HEK293 (cell line): ENCODE data around the gene OR4D10.
"Not testable (repeated sequence)": the region's sequence is repeated elsewhere in the genome, so short reads cannot be mapped to it uniquely, and the experiment has no call there.

Experiments
- CTCF ChIA-PET: fragments of 350-600 bp; formaldehyde crosslinking; extraction: SDS; loops from one replicate; lab custom pipeline; 2021; ENCODE audit warnings: antibody characterized with exemption; lab: Yijun Ruan, JAX
- POLR2A ChIA-PET: fragments of 300-600 bp; formaldehyde crosslinking; extraction: SDS; loops from one replicate; lab custom pipeline; 2020; ENCODE audit warnings: antibody characterized with exemption, inconsistent platforms; lab: Yijun Ruan, JAX
- H3K27ac ChIP-seq: fragments of 200-500 bp; sonication (Bioruptor generic); 2 replicates; pipeline ENCODE4 v1.5.1; 2014; ENCODE audit warnings: low read depth, low read length, control low read depth, inconsistent platforms; ENCODE audit errors: extremely low read depth
- H3K36me3 ChIP-seq, 2 experiments: fragments of 200-500 bp in 1 of 2; sonication (Bioruptor generic) in 1 of 2; 1 replicate in 1 of 2; 2 replicates in 1 of 2; pipeline ENCODE4 v1.5.1; 2014 to 2017; ENCODE audit warnings: inconsistent platforms in 2 of 2, low read length in 2 of 2; ENCODE audit not compliant: control insufficient read depth in 2 of 2, insufficient read depth in 1 of 2
- H3K4me1 ChIP-seq: fragments of 200-500 bp; sonication (Bioruptor generic); 2 replicates; pipeline ENCODE4 v1.5.1; 2014; ENCODE audit warnings: mild to moderate bottlenecking, low read length, inconsistent platforms; ENCODE audit not compliant: control insufficient read depth, insufficient read depth
- H3K4me3 ChIP-seq: 2 replicates; pipeline ENCODE4 v1.5.1; 2011; ENCODE audit warnings: low read depth, mild to moderate bottlenecking, control low read depth, low read length, moderate library complexity
- H3K9me3 ChIP-seq: fragments of 200-500 bp; sonication (Bioruptor generic); 2 replicates; pipeline ENCODE4 v1.5.1; 2014; ENCODE audit warnings: low read depth, low read length, inconsistent platforms; ENCODE audit not compliant: control insufficient read depth, insufficient read depth
- GLIS2 ChIP-seq: fragments of 450-650 bp; formaldehyde crosslinking; IDR thresholded peaks from 2 replicates; pipeline ENCODE4 v1.5.1; 2016; ENCODE audit warnings: missing biosample characterization, missing genetic modification characterization
- KLF1 ChIP-seq: fragments of 450-650 bp; formaldehyde crosslinking; IDR thresholded peaks from 2 replicates; pipeline ENCODE4 v1.5.1; 2016; ENCODE audit warnings: missing biosample characterization, missing genetic modification characterization
- MEIS1 ChIP-seq: sonication (generic); formaldehyde crosslinking; IDR thresholded peaks from 2 replicates; pipeline ENCODE4 v1.8.1; 2022; ENCODE audit warnings: missing genetic modification reagents, mild to moderate bottlenecking, borderline replicate concordance
- PRDM1 ChIP-seq: fragments of 450-650 bp; formaldehyde crosslinking; IDR thresholded peaks from 2 replicates; pipeline ENCODE4; 2016; ENCODE audit warnings: missing biosample characterization, missing genetic modification characterization
- TCF7L2 ChIP-seq: IDR thresholded peaks from 2 replicates; pipeline ENCODE4 v1.6.1; 2011; ENCODE audit warnings: low read depth, mild to moderate bottlenecking, inconsistent platforms, low read length, moderate library complexity, borderline replicate concordance
- WT1 ChIP-seq: fragments of 450-650 bp; formaldehyde crosslinking; IDR thresholded peaks from 2 replicates; pipeline ENCODE4 v1.5.1; 2016; ENCODE audit warnings: missing biosample characterization, missing genetic modification characterization
- YY2 ChIP-seq: fragments of 450-650 bp; formaldehyde crosslinking; IDR thresholded peaks from 2 replicates; pipeline ENCODE4 v1.5.1; 2016; ENCODE audit warnings: missing biosample characterization, missing genetic modification characterization
- ZBTB17 ChIP-seq: fragments of 450-650 bp; formaldehyde crosslinking; IDR thresholded peaks from 2 replicates; pipeline ENCODE4 v1.5.1; 2016; ENCODE audit warnings: missing biosample characterization, missing genetic modification characterization
- ZNF2 ChIP-seq: fragments of 450-650 bp; formaldehyde crosslinking; IDR thresholded peaks from 2 replicates; pipeline ENCODE4 v1.5.1; 2016; ENCODE audit warnings: missing biosample characterization, missing genetic modification characterization
- ZNF416 ChIP-seq: fragments of 450-650 bp; formaldehyde crosslinking; IDR thresholded peaks from 2 replicates; pipeline ENCODE4 v1.5.1; 2016; ENCODE audit warnings: missing biosample characterization, missing genetic modification characterization
- ZNF544 ChIP-seq: fragments of 450-650 bp; formaldehyde crosslinking; IDR thresholded peaks from 2 replicates; pipeline ENCODE4 v1.5.0; 2017; ENCODE audit warnings: missing biosample characterization, missing genetic modification characterization
- ZNF660 ChIP-seq: fragments of 450-650 bp; IDR thresholded peaks from 2 replicates; pipeline ENCODE4 v1.5.1; 2018; ENCODE audit warnings: missing biosample characterization, mild to moderate bottlenecking, missing genetic modification characterization
- ZNF707 ChIP-seq: fragments of 450-650 bp; formaldehyde crosslinking; IDR thresholded peaks from 2 replicates; pipeline ENCODE4 v1.5.1; 2016; ENCODE audit warnings: missing biosample characterization, missing genetic modification characterization
- ZSCAN16 ChIP-seq: fragments of 450-650 bp; formaldehyde crosslinking; IDR thresholded peaks from 2 replicates; pipeline ENCODE4 v1.5.1; 2016; ENCODE audit warnings: missing biosample characterization, missing genetic modification characterization
- TF ChIP-seq, protein P1 (sequence below): fragments of 450-650 bp; formaldehyde crosslinking; IDR thresholded peaks from 2 replicates; pipeline ENCODE4 v1.5.1; 2017; ENCODE audit warnings: missing biosample characterization, missing genetic modification characterization
- TF ChIP-seq, protein P2 (sequence below): fragments of 450-650 bp; formaldehyde crosslinking; IDR thresholded peaks from 2 replicates; pipeline ENCODE4 v1.5.0; 2017; ENCODE audit warnings: missing biosample characterization, missing genetic modification characterization, borderline replicate concordance
- TF ChIP-seq, protein P3 (sequence below): fragments of 450-650 bp; formaldehyde crosslinking; IDR thresholded peaks from 2 replicates; pipeline ENCODE4 v1.5.1; 2016; ENCODE audit warnings: missing biosample characterization, missing genetic modification characterization
- TF ChIP-seq, protein P4 (sequence below): fragments of 450-650 bp; formaldehyde crosslinking; IDR thresholded peaks from 2 replicates; pipeline ENCODE4 v1.5.1; 2016; ENCODE audit warnings: missing biosample characterization, missing genetic modification characterization, low read depth

Gene OR4D10

DNA sequence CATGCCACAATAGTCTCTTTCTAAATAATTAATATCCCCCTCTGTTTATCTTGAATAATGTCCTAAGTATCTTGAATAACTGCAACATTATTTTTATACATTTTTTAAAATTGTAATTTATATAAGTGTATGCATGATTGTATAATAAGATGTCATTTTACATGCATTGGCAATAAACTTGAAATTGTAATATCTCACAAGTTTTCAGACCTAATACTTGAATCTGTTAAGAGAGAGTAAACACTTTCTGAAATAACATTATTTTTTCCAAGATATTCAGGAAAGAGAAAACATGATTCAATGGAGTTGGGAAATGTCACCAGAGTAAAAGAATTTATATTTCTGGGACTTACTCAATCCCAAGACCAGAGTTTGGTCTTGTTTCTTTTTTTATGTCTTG lies 30.2 kb downstream of the OR4D10 start, which contains the start of gene OR4D11:
Gene OR4D11 (plus strand): TSS at position 301 of the 400 bp plus-strand sequence. CDS start 0 bp downstream, at position 301.
- CTCF ChIA-PET, result no interaction called here
- no peak within 1 kb of the TSS for H3K27ac ChIP-seq
- no peaks in the 10 kb centered on the region for H3K4me1 ChIP-seq
- H3K4me3 ChIP-seq, result no peak within 1 kb of the TSS
- TF ChIP-seq ZNF544 (no peak), WT1 (no peak), ZNF660 (tag by site-specific recombination) (no peak), ZSCAN16 (tag by site-specific recombination) (no peak), TCF7L2 (no peak), MEIS1 (CRISPR knock-in tag) (no peak)
- TF ChIP-seq, protein P1, sequence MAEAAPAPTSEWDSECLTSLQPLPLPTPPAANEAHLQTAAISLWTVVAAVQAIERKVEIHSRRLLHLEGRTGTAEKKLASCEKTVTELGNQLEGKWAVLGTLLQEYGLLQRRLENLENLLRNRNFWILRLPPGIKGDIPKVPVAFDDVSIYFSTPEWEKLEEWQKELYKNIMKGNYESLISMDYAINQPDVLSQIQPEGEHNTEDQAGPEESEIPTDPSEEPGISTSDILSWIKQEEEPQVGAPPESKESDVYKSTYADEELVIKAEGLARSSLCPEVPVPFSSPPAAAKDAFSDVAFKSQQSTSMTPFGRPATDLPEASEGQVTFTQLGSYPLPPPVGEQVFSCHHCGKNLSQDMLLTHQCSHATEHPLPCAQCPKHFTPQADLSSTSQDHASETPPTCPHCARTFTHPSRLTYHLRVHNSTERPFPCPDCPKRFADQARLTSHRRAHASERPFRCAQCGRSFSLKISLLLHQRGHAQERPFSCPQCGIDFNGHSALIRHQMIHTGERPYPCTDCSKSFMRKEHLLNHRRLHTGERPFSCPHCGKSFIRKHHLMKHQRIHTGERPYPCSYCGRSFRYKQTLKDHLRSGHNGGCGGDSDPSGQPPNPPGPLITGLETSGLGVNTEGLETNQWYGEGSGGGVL, result no peak
- TF ChIP-seq, protein P2, sequence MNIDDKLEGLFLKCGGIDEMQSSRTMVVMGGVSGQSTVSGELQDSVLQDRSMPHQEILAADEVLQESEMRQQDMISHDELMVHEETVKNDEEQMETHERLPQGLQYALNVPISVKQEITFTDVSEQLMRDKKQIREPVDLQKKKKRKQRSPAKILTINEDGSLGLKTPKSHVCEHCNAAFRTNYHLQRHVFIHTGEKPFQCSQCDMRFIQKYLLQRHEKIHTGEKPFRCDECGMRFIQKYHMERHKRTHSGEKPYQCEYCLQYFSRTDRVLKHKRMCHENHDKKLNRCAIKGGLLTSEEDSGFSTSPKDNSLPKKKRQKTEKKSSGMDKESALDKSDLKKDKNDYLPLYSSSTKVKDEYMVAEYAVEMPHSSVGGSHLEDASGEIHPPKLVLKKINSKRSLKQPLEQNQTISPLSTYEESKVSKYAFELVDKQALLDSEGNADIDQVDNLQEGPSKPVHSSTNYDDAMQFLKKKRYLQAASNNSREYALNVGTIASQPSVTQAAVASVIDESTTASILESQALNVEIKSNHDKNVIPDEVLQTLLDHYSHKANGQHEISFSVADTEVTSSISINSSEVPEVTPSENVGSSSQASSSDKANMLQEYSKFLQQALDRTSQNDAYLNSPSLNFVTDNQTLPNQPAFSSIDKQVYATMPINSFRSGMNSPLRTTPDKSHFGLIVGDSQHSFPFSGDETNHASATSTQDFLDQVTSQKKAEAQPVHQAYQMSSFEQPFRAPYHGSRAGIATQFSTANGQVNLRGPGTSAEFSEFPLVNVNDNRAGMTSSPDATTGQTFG (tag by site-specific recombination), result no peak
- POLR2A ChIA-PET, result no interaction called here
- no peaks in the 10 kb centered on the region for H3K36me3 ChIP-seq
- H3K9me3 ChIP-seq, result no peaks in the 10 kb centered on the region

DNA sequence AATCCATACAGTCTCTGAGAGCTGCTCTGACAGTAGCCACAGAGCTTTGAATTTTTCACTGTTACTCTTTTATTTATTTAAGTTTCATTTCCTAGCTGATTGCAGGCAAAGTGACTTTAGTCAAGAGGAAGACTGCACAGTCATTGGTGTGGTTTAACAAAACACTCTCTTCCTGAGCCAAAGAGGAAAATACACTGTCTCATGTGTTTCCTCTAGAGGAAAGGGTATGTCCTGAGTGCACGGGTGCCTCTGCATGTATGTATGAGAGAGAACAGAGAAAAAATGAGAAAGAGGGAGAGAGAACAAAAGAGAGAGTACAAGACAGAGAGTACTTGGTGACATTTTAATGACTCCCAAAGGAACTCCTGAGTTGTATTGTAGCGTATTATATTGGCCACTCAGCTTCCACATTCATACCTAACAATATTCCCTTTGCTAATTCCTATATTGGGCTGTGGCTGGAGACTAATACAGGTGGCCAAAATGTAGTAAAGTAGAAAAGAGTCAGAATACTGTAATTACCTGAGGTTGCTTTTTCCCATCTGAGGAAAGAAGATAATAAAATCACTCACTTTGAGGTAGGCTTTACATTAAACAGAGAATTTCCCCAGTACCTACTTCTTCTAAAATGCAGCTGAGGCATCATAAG lies 38.0 kb downstream of the OR4D10 start, which contains the start of gene OR4D9:
Gene OR4D9 (plus strand): TSS at position 599 of the 649 bp plus-strand sequence. CDS start 3,374 bp downstream, outside the sequence.
- POLR2A ChIA-PET, result no interaction called here
- CTCF ChIA-PET, result interaction anchor here (0.6 kb wide), 1 partner anchor 216 kb away, joined by 3 read pairs; no protein-coding TSS in a partner anchor
- Histone ChIP-seq H3K4me3 (no peak within 1 kb of the TSS), H3K4me1 (no peaks in the 10 kb centered on the region), H3K9me3 (no peaks in the 10 kb centered on the region), H3K27ac (no peak within 1 kb of the TSS), H3K36me3 (no peaks in the 10 kb centered on the region)
- TF ChIP-seq ZBTB17 (no peak), PRDM1 (no peak), ZNF707 (tag by site-specific recombination) (no peak), YY2 (tag by site-specific recombination) (no peak), ZNF2 (no peak), KLF1 (tag by site-specific recombination) (no peak), GLIS2 (tag by site-specific recombination) (no peak)
- TF ChIP-seq, protein P3, sequence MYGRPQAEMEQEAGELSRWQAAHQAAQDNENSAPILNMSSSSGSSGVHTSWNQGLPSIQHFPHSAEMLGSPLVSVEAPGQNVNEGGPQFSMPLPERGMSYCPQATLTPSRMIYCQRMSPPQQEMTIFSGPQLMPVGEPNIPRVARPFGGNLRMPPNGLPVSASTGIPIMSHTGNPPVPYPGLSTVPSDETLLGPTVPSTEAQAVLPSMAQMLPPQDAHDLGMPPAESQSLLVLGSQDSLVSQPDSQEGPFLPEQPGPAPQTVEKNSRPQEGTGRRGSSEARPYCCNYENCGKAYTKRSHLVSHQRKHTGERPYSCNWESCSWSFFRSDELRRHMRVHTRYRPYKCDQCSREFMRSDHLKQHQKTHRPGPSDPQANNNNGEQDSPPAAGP (tag by site-specific recombination), result no peak

GRCh38 chr11:59511675-59512074 lies 38.6 kb downstream of the OR4D10 start:
- Histone ChIP-seq H3K4me3 (no peak overlapping the region), H3K4me1 (no peaks in the 10 kb centered on the region), H3K27ac (no peak overlapping the region), H3K36me3 (no peaks in the 10 kb centered on the region), H3K9me3 (no peaks in the 10 kb centered on the region)
- no peak for TF ChIP-seq ZNF416
- TF ChIP-seq, protein P4, sequence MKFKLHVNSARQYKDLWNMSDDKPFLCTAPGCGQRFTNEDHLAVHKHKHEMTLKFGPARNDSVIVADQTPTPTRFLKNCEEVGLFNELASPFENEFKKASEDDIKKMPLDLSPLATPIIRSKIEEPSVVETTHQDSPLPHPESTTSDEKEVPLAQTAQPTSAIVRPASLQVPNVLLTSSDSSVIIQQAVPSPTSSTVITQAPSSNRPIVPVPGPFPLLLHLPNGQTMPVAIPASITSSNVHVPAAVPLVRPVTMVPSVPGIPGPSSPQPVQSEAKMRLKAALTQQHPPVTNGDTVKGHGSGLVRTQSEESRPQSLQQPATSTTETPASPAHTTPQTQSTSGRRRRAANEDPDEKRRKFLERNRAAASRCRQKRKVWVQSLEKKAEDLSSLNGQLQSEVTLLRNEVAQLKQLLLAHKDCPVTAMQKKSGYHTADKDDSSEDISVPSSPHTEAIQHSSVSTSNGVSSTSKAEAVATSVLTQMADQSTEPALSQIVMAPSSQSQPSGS, result 0 out of 2 replicates have a peak, but pooled peaks have one; percentile 38
- POLR2A ChIA-PET, result no interaction called here
- CTCF ChIA-PET, result no interaction called here

DNA sequence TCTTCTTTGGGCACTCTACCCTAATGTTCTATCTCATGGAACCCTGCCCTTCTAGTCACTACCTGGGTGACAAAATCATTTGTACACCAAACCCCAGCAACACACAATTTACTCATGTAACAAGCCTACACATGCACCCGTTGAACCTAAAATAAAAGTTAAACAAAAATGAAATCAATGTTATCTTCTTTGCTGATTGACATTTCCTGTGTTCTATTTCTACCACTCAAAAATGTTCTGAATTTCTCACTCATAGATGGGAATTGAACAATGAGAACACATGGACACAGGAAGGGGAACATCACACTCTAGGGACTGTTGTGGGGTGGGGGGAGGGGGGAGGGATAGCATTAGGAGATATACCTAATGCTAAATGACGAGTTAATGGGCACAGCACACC lies 47.0 kb downstream of the OR4D10 start:
- H3K27ac ChIP-seq, H3K4me1 ChIP-seq, H3K4me3 ChIP-seq, CTCF ChIA-PET, POLR2A ChIA-PET, H3K36me3 ChIP-seq, H3K9me3 ChIP-seq: not testable (repeated sequence)
